SK-N-SH (cell line): ENCODE measurements around the gene SKI. TPM values are rescaled to one million over a fixed set of nuclear protein-coding genes. Genes with fewer than 3 reads are reported as not detected.

Experiments used
- CTCF ChIA-PET: fragments of 300-600, 350-600 bp; formaldehyde crosslinking; extraction: SDS; loops from one replicate; lab custom pipeline; 2021; lab: Yijun Ruan, JAX
- POLR2A ChIA-PET: fragments of 350-600 bp; sonication (Branson Sonifier 250); formaldehyde crosslinking; extraction: SDS; loops from one replicate; lab custom pipeline; 2020; ENCODE audit warnings: antibody characterized with exemption, inconsistent platforms; lab: Yijun Ruan, JAX
- DNase-seq: peaks from one replicate; pipeline ENCODE4 v3.0.0; 2012
- H2AFZ ChIP-seq: fragments of 200-600 bp; sonication (generic); 2 replicates; pipeline ENCODE4 v1.8.1; 2016; ENCODE audit warnings: antibody characterized with exemption, mild to moderate bottlenecking, low read depth
- H3F3A ChIP-seq: fragments of 200-600 bp; sonication (generic); replicated peaks from 2 replicates; pipeline ENCODE3; 2016; ENCODE audit warnings: antibody characterized with exemption, mild to moderate bottlenecking; ENCODE audit not compliant: insufficient read depth
- H3K27ac ChIP-seq, 2 experiments: fragments of 200-500 bp in 1 of 2; fragments of 200-600 bp in 1 of 2; sonication (Bioruptor generic) in 1 of 2; sonication (generic), shearing (Covaris generic) in 1 of 2; 2 replicates each; pipeline versions ENCODE4 v1.5.1 to v1.6.1; 2014 to 2016; ENCODE audit warnings: low read depth in 2 of 2, inconsistent platforms in 1 of 2, low read length in 1 of 2, mild to moderate bottlenecking in 1 of 2, mixed read lengths in 1 of 2
- H3K27me3 ChIP-seq: fragments of 200-600 bp; sonication (generic), shearing (Covaris generic); 2 replicates; pipeline ENCODE4 v1.6.1; 2016; ENCODE audit warnings: mixed run types; ENCODE audit not compliant: insufficient read depth
- H3K36me3 ChIP-seq, 2 experiments: fragments of 200-500 bp in 1 of 2; fragments of 200-600 bp in 1 of 2; sonication (Bioruptor generic) in 1 of 2; sonication (generic) in 1 of 2; replicated peaks in 1 of 2; 2 replicates each; pipeline versions ENCODE3 to v1.5.1; 2014 to 2016; ENCODE audit warnings: low read length in 1 of 2, mild to moderate bottlenecking in 1 of 2; ENCODE audit not compliant: insufficient read depth in 2 of 2, control insufficient read depth in 1 of 2
- H3K4me1 ChIP-seq, 2 experiments: fragments of 200-500 bp in 1 of 2; fragments of 200-600 bp in 1 of 2; sonication (Bioruptor generic) in 1 of 2; sonication (generic), shearing (Covaris generic) in 1 of 2; 2 replicates each; pipeline versions ENCODE4 v1.5.1 to v1.6.1; 2014 to 2016; ENCODE audit warnings: low read depth in 1 of 2, low read length in 1 of 2, mixed run types in 1 of 2; ENCODE audit not compliant: insufficient read depth in 2 of 2, control insufficient read depth in 1 of 2
- H3K4me2 ChIP-seq: fragments of 200-600 bp; sonication (generic), shearing (Covaris generic); 2 replicates; pipeline ENCODE4 v1.6.1; 2017; ENCODE audit warnings: mixed run types
- H3K4me3 ChIP-seq, 2 experiments: fragments of 200-500 bp in 1 of 2; fragments of 200-600 bp in 1 of 2; sonication (Bioruptor generic) in 1 of 2; sonication (generic), shearing (Covaris generic) in 1 of 2; 2 replicates each; pipeline versions ENCODE4 v1.5.1 to v1.8.1; 2014 to 2016; ENCODE audit warnings: low read depth in 2 of 2, inconsistent platforms in 1 of 2, low read length in 1 of 2, mild to moderate bottlenecking in 1 of 2, mixed read lengths in 1 of 2, moderate library complexity in 1 of 2
- H3K79me2 ChIP-seq: fragments of 200-600 bp; sonication (generic); 2 replicates; pipeline ENCODE4 v1.8.1; 2017; ENCODE audit warnings: mild to moderate bottlenecking; ENCODE audit not compliant: insufficient read depth
- H3K9ac ChIP-seq: fragments of 200-600 bp; sonication (generic); 2 replicates; pipeline ENCODE4 v1.6.1; 2017; ENCODE audit warnings: mixed run types
- H3K9me2 ChIP-seq: fragments of 200-600 bp; sonication (generic); 2 replicates; pipeline ENCODE4 v1.6.1; 2017; ENCODE audit warnings: mixed run types
- H3K9me3 ChIP-seq: fragments of 200-600 bp; sonication (generic); 2 replicates; pipeline ENCODE4 v1.6.1; 2017; ENCODE audit warnings: mixed run types, mild to moderate bottlenecking, moderate library complexity
- H4K20me1 ChIP-seq: fragments of 200-600 bp; sonication (generic); 2 replicates; pipeline ENCODE4 v1.6.1; 2017; ENCODE audit warnings: mild to moderate bottlenecking, mixed run types; ENCODE audit not compliant: insufficient read depth
- CHD2 ChIP-seq: fragments of 150-350 bp; IDR thresholded peaks from 2 replicates; pipeline ENCODE4 v1.6.1; 2018; ENCODE audit warnings: low read length; ENCODE audit not compliant: partially characterized antibody
- FOXJ3 ChIP-seq: sonication (generic); formaldehyde crosslinking; IDR thresholded peaks from 2 replicates; pipeline ENCODE4 v1.5.1; 2020; ENCODE audit warnings: mild to moderate bottlenecking, missing genetic modification reagents
- JUND ChIP-seq: IDR thresholded peaks from 2 replicates; pipeline ENCODE4 v1.4.0; 2012
- MEF2A ChIP-seq: IDR thresholded peaks from 2 replicates; pipeline ENCODE4 v1.4.0; 2012; ENCODE audit warnings: low read depth, borderline replicate concordance
- MXI1 ChIP-seq: IDR thresholded peaks from 2 replicates; pipeline ENCODE4 v1.6.1; 2012; ENCODE audit warnings: mild to moderate bottlenecking, low read depth, low read length, improper control_type of control experiment
- POLR2AphosphoS5 ChIP-seq: IDR thresholded peaks from 2 replicates; pipeline ENCODE4 v1.6.1; 2012; ENCODE audit warnings: low read depth, low read length
- RCOR1 ChIP-seq: fragments of 150-350 bp; IDR thresholded peaks from 2 replicates; pipeline ENCODE4 v1.6.1; 2017; ENCODE audit warnings: antibody characterized with exemption, low read length
- REST ChIP-seq: IDR thresholded peaks from 2 replicates; pipeline ENCODE4 v1.6.1; 2012; ENCODE audit warnings: mild to moderate bottlenecking, low read depth, low read length, moderate library complexity
- RXRA ChIP-seq: IDR thresholded peaks from 2 replicates; pipeline ENCODE4 v1.4.0; 2012; ENCODE audit warnings: low read depth, mild to moderate bottlenecking, borderline replicate concordance
- SMC3 ChIP-seq: IDR thresholded peaks from 2 replicates; pipeline ENCODE4 v1.6.1; 2012; ENCODE audit warnings: low read depth, low read length, improper control_type of control experiment
- TAF1 ChIP-seq: IDR thresholded peaks from 2 replicates; pipeline ENCODE4 v1.6.1; 2012; ENCODE audit warnings: low read depth, mild to moderate bottlenecking, low read length, moderate library complexity, borderline replicate concordance
- USF1 ChIP-seq: IDR thresholded peaks from 2 replicates; pipeline ENCODE4 v1.4.0; 2012; ENCODE audit warnings: low read depth, borderline replicate concordance
- WGBS: methylation state at CpG from one replicate; pipeline ENCODE4 v1.1.6; 2017; ENCODE audit warnings: low lambda C conversion rate; 5-methylcytosine and 5-hydroxymethylcytosine counted together
- polyA plus RNA-seq, 3 experiments: library from polyadenylated mRNA; depleted of rRNA; stranded (reverse); fragments of >200 nt; gene quantifications; 2 replicates each; pipeline ENCODE4 v1.2.3, GENCODE V29; 2012
- TF ChIP-seq, protein P1 (sequence below): IDR thresholded peaks from 2 replicates; pipeline ENCODE4; 2012
- TF ChIP-seq, protein P2 (sequence below): fragments of 150-350 bp; IDR thresholded peaks from 2 replicates; pipeline ENCODE4 v1.6.1; 2017; ENCODE audit warnings: antibody characterized with exemption, low read length, low read depth, borderline replicate concordance
- TF ChIP-seq, protein P3 (sequence below): IDR thresholded peaks from 2 replicates; pipeline ENCODE4 v1.4.0; 2012; ENCODE audit warnings: low read depth

SKI gene
- polyA plus RNA-seq, 1 of the 3 experiments (the other 2 are of a cell fraction), result 7.2 TPM

DNA sequence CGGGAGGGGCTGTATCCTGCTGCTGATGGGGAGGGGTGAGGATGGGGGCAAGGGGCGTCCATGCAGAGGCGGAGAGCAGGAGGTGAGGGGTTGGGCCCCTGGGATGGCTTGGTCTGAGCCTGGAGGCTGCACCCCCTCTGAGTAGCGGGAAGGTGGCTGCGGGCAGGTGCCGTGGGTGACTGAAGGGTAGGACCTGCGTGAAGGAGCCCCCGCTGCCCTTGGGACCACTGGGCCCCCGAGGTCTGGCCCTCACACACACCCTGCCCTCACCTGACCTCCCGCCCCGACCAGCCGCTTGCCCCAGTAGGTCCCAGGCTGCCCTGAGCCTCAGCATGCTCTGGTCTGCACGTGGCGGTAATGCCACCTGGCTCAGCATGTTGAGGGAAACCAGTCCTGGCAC lies 12.8 kb upstream of the SKI start (continued):
- no peak for TF ChIP-seq MEF2A

DNA sequence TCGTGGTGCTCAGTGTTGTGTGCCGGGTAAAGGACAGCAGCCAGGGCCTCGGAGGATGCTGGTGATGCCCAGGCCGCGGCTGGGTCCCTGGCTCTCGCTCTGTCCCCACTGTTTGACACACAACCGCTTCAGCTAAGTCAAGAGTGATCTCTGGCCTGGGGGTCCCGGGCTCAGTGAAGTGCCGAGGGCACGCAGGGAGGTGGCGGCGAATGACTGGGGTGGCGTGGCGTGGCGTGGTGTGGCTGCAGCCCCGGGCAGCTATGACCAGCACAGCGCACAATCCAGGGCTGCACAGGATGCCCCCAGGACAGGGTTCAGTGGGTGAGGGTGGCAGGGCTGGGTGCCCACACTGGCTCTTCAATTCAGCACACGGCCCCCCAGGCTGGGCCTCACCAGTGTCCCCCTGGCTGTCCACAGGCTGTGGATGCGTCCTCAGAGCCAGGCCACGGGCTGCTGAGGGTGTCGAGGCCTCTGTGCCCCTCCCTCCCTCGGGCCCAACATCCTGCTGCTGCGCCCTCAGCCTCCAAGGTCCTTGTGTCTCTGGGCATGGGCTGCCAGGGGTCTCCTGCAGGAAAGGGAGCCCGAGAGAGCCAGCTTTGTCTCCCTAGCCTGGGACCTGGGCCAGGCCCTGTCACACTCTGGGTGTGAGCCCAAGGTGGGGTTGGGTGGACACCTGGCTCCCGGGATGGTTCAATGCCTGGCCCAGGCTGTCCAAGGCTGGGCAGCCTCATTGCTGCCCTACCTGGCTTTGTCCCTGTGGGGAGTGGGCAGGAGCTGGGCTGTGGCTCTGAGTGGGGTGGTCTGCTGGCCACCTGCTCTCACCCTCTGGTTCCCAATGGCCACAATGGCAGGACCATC lies 12.0 kb upstream of the SKI start:
- H3K27me3 ChIP-seq, result no peaks in the 10 kb centered on the region
- H3K9ac ChIP-seq, result no peak overlapping the region
- H3K79me2 ChIP-seq, result no peaks in the 10 kb centered on the region
- H3K27ac ChIP-seq, result no peak overlapping the region
- no peak overlapping the region for H3K4me2 ChIP-seq
- no peaks in the 10 kb centered on the region for H3K9me3 ChIP-seq
- H3K36me3 ChIP-seq, result no peaks in the 10 kb centered on the region
- TF ChIP-seq REST, result no peak
- no peak for TF ChIP-seq POLR2AphosphoS5
- TF ChIP-seq, protein P1, sequence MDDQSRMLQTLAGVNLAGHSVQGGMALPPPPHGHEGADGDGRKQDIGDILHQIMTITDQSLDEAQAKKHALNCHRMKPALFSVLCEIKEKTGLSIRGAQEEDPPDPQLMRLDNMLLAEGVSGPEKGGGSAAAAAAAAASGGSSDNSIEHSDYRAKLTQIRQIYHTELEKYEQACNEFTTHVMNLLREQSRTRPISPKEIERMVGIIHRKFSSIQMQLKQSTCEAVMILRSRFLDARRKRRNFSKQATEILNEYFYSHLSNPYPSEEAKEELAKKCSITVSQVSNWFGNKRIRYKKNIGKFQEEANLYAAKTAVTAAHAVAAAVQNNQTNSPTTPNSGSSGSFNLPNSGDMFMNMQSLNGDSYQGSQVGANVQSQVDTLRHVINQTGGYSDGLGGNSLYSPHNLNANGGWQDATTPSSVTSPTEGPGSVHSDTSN, result no peak
- TF ChIP-seq, protein P2, sequence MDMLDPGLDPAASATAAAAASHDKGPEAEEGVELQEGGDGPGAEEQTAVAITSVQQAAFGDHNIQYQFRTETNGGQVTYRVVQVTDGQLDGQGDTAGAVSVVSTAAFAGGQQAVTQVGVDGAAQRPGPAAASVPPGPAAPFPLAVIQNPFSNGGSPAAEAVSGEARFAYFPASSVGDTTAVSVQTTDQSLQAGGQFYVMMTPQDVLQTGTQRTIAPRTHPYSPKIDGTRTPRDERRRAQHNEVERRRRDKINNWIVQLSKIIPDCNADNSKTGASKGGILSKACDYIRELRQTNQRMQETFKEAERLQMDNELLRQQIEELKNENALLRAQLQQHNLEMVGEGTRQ, result no peak
- TF ChIP-seq CHD2, result no peak
- no peak for TF ChIP-seq RCOR1
- ChIA-PET CTCF (interaction anchor here (1.1 to 1.5 kb wide), 2 partner anchors 42 to 166 kb away, joined by 3 to 9 read pairs; no protein-coding TSS in a partner anchor), POLR2A (no interaction called here)
- DNase-seq, result no peak
- no peaks in the 10 kb centered on the region for H4K20me1 ChIP-seq
- H3K4me1 ChIP-seq, result peaks cover 15 to 30% of the 10 kb centered on the region in 2 experiments; a peak in 2 of 4 replicates
- no peak overlapping the region for H3K4me3 ChIP-seq
- no peaks in the 10 kb centered on the region for H3K9me2 ChIP-seq
- peaks cover 11% of the 10 kb centered on the region for H3F3A ChIP-seq
- H2AFZ ChIP-seq, result no peak overlapping the region
- WGBS, result 100% methylated on average over 5 of the region's 25 CpGs

- no peaks in the 10 kb centered on the region for H3K9me2 ChIP-seq
- no peak overlapping the region for H3K4me3 ChIP-seq
- no peak overlapping the region for H3K27ac ChIP-seq
- no peak overlapping the region for H3K9ac ChIP-seq
- H3K4me1 ChIP-seq, result peaks cover 15 to 30% of the 10 kb centered on the region in 2 experiments; a peak in 2 of 4 replicates
- ChIA-PET POLR2A (no interaction called here), CTCF (interaction anchor here (1.5 kb wide), 1 partner anchor 165 kb away, joined by 9 read pairs; no protein-coding TSS in a partner anchor)
- peaks cover 11% of the 10 kb centered on the region for H3F3A ChIP-seq
- no peaks in the 10 kb centered on the region for H3K79me2 ChIP-seq
- H4K20me1 ChIP-seq, result no peaks in the 10 kb centered on the region
- no peak overlapping the region for H2AFZ ChIP-seq
- no peak for DNase-seq
- H3K9me3 ChIP-seq, result no peaks in the 10 kb centered on the region
- no peaks in the 10 kb centered on the region for H3K36me3 ChIP-seq
- H3K4me2 ChIP-seq, result no peak overlapping the region
- H3K27me3 ChIP-seq, result no peaks in the 10 kb centered on the region
- 83% methylated on average over 7 of the region's 7 CpGs for WGBS
- no peak for TF ChIP-seq RXRA
- TF ChIP-seq POLR2AphosphoS5, result no peak
- TF ChIP-seq SMC3, result no peak
- TF ChIP-seq, protein P3, sequence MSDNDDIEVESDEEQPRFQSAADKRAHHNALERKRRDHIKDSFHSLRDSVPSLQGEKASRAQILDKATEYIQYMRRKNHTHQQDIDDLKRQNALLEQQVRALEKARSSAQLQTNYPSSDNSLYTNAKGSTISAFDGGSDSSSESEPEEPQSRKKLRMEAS, result no peak
- TF ChIP-seq FOXJ3, result no peak
- TF ChIP-seq USF1, result no peak
- TF ChIP-seq, protein P1, result no peak
- no peak for TF ChIP-seq JUND
- TF ChIP-seq TAF1, result no peak
- TF ChIP-seq MXI1, result no peak
Measured at GRCh38 chr1:2216767-2217058, 11.4 kb upstream of the SKI start.
